Measurements from ENCODE around the gene C17orf114.
A peak's percentile ranks its signal among the peaks of the same experiment; 100 is the strongest.

C17orf114 gene

DNA sequence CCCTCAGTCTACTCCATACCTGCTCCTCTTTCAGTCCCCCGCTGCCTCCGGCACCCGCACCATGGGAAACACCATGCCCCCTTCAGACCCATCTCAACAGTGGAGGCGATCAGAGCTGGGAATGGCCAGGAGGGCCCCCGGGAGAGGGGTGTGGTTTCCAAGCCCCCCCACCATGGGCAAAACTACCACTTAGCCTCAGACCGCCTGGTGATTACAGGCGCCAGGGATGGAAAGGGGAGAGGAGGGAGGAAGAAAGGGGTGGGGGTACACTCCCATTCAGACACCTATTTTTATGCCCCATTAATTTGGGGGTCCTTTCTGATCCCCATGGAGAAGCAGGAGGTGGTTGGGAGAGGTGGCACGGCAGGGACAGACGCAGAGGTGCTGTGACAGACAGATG, at the start of gene C17orf114:
TSS of gene C17orf114 (minus strand) at position 101 of the 400 bp plus-strand sequence.
- DNase-seq (peak in 1 of 2 donors; percentile 28), ATAC-seq (no peak)
- peaks cover 10 to 23% of the 10 kb centered on the region in 2 donors for H3K36me3 ChIP-seq (ENCODE audit: insufficient read depth in 1 of 2, low read depth in 1 of 2)
- H3K4me1 ChIP-seq: peaks cover 4% of the 10 kb centered on the region
- intact Hi-C loops (cut with DNase I): no loop called here
- no peak within 1 kb of the TSS for H3K27ac ChIP-seq
- WGBS, 3 donors: 74 to 80% (median 77%) methylated on average over 9 of the region's 9 CpGs
- H3K9me3 ChIP-seq: no peaks in the 10 kb centered on the region
- no peak within 1 kb of the TSS for H3K4me3 ChIP-seq
- H3K27me3 ChIP-seq (ENCODE audit: insufficient read depth in 3 of 3, low read length in 2 of 3): no peaks in the 10 kb centered on the region
- TF ChIP-seq, protein P1, sequence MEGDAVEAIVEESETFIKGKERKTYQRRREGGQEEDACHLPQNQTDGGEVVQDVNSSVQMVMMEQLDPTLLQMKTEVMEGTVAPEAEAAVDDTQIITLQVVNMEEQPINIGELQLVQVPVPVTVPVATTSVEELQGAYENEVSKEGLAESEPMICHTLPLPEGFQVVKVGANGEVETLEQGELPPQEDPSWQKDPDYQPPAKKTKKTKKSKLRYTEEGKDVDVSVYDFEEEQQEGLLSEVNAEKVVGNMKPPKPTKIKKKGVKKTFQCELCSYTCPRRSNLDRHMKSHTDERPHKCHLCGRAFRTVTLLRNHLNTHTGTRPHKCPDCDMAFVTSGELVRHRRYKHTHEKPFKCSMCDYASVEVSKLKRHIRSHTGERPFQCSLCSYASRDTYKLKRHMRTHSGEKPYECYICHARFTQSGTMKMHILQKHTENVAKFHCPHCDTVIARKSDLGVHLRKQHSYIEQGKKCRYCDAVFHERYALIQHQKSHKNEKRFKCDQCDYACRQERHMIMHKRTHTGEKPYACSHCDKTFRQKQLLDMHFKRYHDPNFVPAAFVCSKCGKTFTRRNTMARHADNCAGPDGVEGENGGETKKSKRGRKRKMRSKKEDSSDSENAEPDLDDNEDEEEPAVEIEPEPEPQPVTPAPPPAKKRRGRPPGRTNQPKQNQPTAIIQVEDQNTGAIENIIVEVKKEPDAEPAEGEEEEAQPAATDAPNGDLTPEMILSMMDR (IDR thresholded peaks at IDR 0.05): no peak

DNA sequence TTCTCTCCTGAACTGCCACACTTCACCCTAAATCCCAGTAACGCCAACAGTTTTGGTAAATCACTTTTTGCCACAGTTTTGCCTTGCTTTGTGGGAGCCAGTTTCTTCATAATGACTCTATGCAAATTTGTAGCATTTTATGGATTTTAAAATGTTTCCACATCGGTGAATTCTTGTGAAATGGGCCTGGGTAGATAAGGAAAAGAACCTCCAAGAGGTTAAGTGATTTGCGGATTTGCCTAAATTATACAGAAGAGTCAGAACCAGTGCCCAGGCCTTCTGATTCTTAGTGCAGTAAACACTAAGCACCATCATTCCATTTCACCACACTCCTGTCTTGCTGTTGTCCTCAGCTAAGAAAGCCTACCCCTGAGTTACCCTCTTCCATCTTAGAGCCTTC, 49.0 kb upstream of the C17orf114 start:
- DNase-seq (no peak), ATAC-seq (no peak)
- Histone ChIP-seq H3K36me3 (ENCODE audit: insufficient read depth in 1 of 2, low read depth in 1 of 2) (no peaks in the 10 kb centered on the region), H3K27me3 (ENCODE audit: insufficient read depth in 3 of 3, low read length in 2 of 3) (no peaks in the 10 kb centered on the region), H3K4me3 (no peak overlapping the region), H3K4me1 (peaks cover 9% of the 10 kb centered on the region), H3K9me3 (no peaks in the 10 kb centered on the region), H3K27ac (no peak overlapping the region)
- TF ChIP-seq, protein P1 (IDR thresholded peaks at IDR 0.05): no peak
- intact Hi-C loops (cut with DNase I): no loop called here
- WGBS, 3 donors: 84 to 93% (median 93%) methylated on average over 3 of the region's 3 CpGs

- peaks cover 9% of the 10 kb centered on the region for H3K4me1 ChIP-seq
- WGBS, 3 donors: 82 to 87% (median 86%) methylated on average over 2 of the region's 2 CpGs
These were observed 48.1 kb upstream of the C17orf114 start for GRCh38 chr17:4850246-4850645.

GRCh38 chr17:4849011-4849536, 46.9 kb upstream of the C17orf114 start:
- Histone ChIP-seq H3K9me3 (no peaks in the 10 kb centered on the region), H3K36me3 (ENCODE audit: insufficient read depth in 1 of 2, low read depth in 1 of 2) (no peaks in the 10 kb centered on the region), H3K4me3 (no peak overlapping the region), H3K4me1 (peaks cover 9% of the 10 kb centered on the region), H3K27ac (no peak overlapping the region), H3K27me3 (ENCODE audit: insufficient read depth in 3 of 3, low read length in 2 of 3) (no peaks in the 10 kb centered on the region)
- ATAC-seq: no peak
- 76 to 89% (median 88%) methylated on average over 5 of the region's 5 CpGs for WGBS, 3 donors
- intact Hi-C loops (cut with DNase I): no loop called here
- no peak for DNase-seq
- TF ChIP-seq, protein P1 (IDR thresholded peaks at IDR 0.05): no peak

More at GRCh38 chr17:4850246-4850645, 48.1 kb upstream of the C17orf114 start:
- Histone ChIP-seq H3K9me3 (no peaks in the 10 kb centered on the region), H3K4me3 (no peak overlapping the region), H3K36me3 (ENCODE audit: insufficient read depth in 1 of 2, low read depth in 1 of 2) (no peaks in the 10 kb centered on the region), H3K27ac (no peak overlapping the region), H3K27me3 (ENCODE audit: insufficient read depth in 3 of 3, low read length in 2 of 3) (no peaks in the 10 kb centered on the region)
- intact Hi-C loops (cut with DNase I): no loop called here
- DNase-seq: no peak
- ATAC-seq: no peak
- TF ChIP-seq, protein P1 (IDR thresholded peaks at IDR 0.05): no peak

Measured in psoas muscle (tissue), 7 donors.